ENCODE data around the gene DACH1.
"Not testable (repeated sequence)": the region's sequence is repeated elsewhere in the genome, so short reads cannot be mapped to it uniquely, and the experiment has no call there.

DACH1 gene

DNA sequence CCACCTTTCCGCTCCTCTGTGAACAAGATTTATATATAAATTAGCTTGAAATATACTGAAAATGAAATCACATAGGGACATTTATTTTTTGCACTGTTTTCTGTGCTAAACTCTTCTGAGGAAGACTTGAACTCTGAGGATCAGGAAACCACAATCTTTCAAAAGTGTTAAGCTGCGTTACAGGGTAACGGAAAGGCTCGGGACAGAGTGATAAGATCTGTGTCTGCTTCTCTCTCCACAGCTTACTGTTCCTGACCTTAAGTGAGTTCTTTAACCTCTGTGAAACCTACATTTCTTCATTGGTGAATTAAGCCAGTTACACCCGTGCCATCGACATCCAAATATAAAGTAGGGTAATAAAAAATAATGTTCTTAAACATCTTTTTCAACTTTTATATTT lies 38.9 kb downstream of the DACH1 start:
- peak; percentile 90 for DNase-seq

- no peak for DNase-seq
These were observed 39.8 kb downstream of the DACH1 start for GRCh38 chr13:71827241-71827640.

GRCh38 chr13:71820699-71821098 lies 46.3 kb downstream of the DACH1 start:
- no peak for DNase-seq

DNA sequence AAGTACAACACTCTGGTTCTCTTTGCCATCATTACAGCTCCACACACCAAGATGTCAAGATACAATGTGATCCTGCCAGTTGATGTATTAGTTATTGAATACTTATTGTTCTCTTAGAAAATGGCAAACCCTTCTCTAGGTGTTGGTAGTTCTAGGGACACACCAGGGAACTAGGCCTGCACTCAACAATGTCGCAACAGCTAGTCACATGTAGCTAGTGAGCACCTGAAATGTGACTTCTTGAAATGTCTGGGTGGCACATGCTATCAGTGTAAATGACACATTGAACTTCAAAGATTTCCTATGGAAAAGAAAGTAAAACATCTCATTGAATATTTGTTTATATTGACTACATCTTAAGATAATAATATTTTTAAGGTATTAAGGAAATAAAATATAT lies 49.7 kb downstream of the DACH1 start:
- DNase-seq = no peak

GRCh38 chr13:71814806-71815360 lies 52.1 kb downstream of the DACH1 start:
- DNase-seq = no peak

DNA sequence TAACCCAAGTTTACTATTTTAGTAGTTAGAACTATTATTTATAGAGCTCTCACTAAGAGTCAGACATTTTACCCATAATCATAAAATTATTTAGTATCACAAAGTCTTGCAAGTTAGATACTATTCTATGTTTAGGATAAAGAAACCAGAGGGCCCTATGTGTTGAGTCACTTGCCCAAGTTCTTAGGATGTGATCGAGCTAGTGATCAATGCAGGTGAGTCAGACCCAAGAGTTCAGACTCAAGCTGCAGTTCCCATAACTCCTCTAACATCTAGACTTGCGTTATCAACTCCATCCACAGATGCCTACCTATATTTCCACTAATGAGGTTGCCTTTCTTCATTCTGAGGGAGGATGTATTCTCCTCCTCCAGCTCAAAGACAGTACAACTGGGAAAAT lies 53.8 kb downstream of the DACH1 start:
- DNase-seq = no peak

- DNase-seq = no peak
These were observed 55.7 kb downstream of the DACH1 start for GRCh38 chr13:71811344-71811743.

DNA sequence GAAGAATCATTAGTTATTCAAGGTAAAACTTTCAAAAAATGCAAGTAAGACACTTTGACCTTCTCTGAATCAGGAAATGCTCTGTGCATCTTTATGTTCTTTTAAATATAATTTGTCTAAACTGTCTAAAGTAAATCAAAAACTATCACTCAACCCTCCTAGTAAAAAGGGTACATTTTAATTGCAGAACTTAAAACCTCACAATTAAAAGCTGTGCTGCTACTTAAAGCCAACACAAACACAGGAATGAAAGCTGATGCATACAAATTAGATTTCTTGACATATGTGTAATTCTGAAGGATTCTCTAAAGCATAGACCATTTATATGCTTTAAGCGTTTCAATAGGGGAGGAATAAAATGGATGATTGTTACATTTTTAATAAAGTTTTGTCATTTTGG lies 58.3 kb downstream of the DACH1 start:
- no peak for DNase-seq

GRCh38 chr13:71806886-71807285 lies 60.1 kb downstream of the DACH1 start:
- DNase-seq = no peak

GRCh38 chr13:71803066-71803465 lies 63.9 kb downstream of the DACH1 start:
- peak; percentile 66 for DNase-seq

DNA sequence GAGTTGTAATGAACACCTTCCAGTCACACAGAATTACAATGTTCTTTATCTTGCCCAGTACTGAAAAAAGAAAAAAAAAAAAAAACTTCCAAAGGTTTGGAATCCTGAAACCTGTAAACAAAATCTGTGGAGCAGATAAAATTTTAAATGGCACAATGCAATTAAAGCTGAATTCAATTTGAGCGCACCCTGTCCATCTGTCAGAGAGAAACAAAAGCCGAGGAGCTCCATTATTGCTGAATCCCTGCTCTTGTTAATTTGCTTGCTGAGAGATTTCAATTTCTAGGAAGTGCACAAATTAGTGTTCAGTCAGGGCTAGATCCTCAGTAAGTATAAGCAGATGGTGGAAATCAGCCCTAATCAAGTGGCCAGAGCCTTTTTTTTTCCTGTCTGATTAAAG lies 65.2 kb downstream of the DACH1 start:
- peak; percentile 35 for DNase-seq

GRCh38 chr13:71801165-71801760 lies 65.7 kb downstream of the DACH1 start:
- DNase-seq = peak; percentile 64

- no peak for DNase-seq
These were observed 67.7 kb downstream of the DACH1 start for GRCh38 chr13:71799324-71799723.

- DNase-seq = no peak
These were observed 68.3 kb downstream of the DACH1 start for GRCh38 chr13:71798707-71799106.

- DNase-seq = peak; percentile 42
These were observed 69.5 kb downstream of the DACH1 start for GRCh38 chr13:71797517-71797916.

DNA sequence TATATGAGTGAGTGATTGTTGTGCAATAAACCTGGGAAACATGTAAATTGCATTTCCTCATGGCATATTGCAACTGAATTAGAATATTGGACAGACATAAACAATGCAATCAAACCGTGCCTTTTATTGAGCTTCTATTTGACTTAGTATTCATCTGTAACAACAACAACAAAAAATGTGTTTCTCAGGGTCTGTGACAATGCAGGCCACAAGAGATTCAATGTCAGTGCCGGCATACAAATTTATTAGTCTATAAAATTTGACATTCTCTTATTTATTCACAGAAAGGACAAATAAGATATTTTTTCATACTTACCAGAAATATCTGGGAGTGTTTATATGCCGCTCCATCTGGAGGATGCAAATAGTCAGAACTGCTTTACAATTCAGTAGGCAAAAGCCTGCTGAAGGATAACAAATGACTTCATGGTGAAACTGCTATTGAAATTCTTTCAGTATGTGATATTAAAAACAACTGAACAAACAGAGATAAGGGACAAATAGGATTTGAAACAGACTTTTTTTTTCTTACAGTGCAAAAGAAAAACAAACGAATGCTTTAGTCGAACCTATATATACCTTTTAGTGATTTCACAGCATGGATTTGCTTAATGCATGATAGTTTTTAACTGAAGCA lies 77.2 kb downstream of the DACH1 start:
- DNase-seq = no peak

DNA sequence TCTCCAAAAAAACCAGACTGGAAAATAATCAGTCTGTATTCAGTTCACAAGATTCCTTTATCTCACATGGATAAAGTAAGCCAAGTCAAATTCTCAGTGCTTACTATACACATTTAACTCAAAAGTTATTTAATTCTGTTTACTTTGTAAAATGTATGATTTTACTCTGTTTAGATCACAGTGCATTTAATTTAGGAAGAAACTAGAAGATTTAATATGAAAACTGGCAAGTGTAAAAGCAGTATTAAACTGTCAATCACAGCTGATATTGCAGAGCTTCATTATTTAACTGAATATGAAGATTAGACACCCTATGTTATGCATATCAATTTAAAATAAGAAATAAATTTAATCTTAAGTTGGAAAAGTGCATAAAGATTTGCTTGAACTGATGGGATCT lies 78.0 kb downstream of the DACH1 start:
- no peak for DNase-seq

DNA sequence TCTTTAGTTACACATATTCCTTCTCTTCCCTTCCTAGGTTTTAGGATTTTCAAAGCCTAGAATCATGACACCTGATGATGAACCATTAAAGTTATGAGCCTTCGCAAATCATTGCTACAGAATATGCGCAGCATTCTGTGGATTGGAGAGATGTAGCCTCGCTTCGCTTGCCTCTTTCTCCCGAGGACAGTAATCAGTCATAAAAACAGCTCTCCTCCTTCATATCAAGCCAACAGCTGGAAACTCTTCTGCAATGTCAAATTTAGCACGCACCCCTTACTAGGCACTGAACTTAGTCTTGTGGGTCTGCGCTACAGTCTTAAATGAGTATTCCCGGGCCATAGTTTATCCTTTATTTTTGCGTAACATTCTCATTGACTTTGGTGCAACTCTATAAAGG lies 79.6 kb downstream of the DACH1 start:
- no peak for DNase-seq

DNA sequence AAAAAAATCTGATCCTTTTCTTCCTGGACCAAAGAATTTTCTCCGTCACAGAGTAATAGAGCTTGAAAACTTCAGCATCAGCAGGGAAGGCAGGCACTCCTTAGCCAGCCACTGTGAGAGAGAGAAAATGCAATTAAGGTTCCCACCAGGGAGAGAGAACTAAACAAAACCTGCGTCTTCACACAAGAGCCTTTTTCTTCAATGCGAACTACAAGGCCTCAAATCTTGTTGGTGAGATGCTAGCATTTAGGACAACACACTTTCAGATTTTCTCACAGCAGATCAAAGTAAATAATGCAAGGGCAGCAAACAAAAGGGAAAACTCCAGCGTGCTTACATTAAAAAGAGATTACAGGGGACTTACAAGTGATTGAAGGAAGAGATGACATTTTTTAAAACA lies 80.1 kb downstream of the DACH1 start:
- DNase-seq = no peak

- DNase-seq = no peak
These were observed 81.6 kb downstream of the DACH1 start for GRCh38 chr13:71785361-71785760.

DNA sequence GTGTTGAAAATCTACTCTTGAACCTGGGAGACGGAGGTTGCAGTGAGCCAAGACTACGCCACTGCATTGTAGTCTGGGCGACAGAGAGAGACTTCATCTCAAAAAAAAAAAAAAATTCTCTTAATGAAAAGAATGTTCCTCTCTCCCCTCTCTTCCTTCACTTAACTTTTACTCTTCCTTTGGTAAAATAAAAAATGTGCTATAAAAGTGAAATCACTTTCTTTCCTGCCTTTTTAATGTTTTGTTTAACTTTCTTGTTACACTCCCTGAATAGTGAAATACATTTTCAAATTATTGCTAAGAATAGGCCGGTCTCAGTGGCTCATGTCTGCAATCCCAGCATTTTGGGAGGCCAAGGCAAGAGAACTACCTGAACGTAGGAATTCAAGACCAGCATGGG lies 86.5 kb downstream of the DACH1 start:
- no peak for DNase-seq

- DNase-seq = not testable (repeated sequence)
These were observed 88.0 kb downstream of the DACH1 start for GRCh38 chr13:71778998-71779397.

DNA sequence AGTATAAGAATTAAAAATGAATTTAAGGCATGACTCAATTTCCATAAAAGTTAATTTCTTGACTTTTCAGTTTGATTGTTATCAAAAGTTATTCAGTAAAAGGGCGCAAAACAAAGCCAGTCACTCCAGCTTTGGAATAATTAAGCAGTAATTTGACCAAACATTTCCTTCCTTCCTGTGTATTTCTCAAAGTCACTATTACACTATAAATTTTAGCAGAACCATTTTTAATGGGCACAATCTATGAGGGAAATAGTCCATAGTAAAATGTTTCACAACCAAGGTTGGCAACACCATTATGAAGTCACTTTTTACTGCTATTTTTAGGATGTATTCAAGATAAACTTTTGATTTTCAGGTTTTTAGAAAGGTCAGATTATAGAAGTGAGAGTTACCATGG lies 91.0 kb downstream of the DACH1 start:
- no peak for DNase-seq

DNA sequence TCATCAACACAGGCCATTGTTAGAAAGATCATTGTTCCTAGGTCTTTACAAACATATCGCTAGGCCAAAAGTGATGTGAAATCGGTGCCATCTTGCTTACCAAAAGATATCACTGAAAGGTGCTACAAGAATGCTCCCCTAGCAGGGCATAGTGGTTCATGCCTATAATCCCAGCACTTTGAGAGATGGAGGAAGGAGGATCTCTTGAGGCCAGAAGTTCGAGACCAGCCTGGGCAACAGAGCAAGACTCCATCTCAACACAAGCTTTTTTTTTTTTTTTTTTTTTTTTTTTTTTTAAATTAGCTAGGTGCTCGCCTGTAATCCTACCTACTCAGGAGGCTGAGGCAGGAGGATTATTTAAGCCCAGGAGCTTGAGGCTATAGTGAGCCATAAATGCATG lies 92.1 kb downstream of the DACH1 start:
- DNase-seq = no peak

DNA sequence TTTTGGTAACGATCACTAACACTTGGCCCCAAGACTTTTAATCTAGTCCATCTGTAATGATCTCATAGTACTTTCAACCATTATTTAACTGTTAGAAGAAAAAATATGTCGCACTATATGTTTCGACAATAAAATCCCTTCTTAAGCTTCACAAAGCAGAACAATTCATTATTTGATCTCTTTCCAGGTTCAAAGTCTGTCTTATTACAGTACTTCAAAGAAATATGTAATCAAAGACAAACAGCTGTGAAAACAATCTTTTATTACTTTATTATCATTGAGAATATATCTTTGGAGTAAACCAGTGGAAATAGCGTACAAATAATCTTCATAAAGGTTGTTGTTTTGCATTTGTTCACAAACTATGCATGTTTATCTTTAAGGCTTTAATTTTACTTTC lies 93.5 kb downstream of the DACH1 start:
- DNase-seq = no peak

Measured in hematopoietic multipotent progenitor cell treated with erythropoietin and hydrocortisone succinate and interleukin-3 and kit ligand, for 4 days (in vitro differentiated cells).